MCF 10A (cell line): ENCODE measurements around the gene NXPE4. TPM values are rescaled to one million over a fixed set of nuclear protein-coding genes. Genes with fewer than 3 reads are reported as not detected.

Experiments
- BruUV-seq: library from RNA; stranded (reverse); fragments of 400-500 nt; replicated peaks from 2 replicates; lab custom pipeline; 2021; lab: Mats Ljungman, UMichigan
- CTCF ChIA-PET: fragments of 300-600 bp; sonication (Branson Sonifier 250); formaldehyde crosslinking; extraction: SDS; loops from one replicate; lab custom pipeline; 2021; ENCODE audit warnings: antibody characterized with exemption, inconsistent platforms; lab: Yijun Ruan, JAX
- POLR2A ChIA-PET: fragments of 300-600, 350-650 bp; sonication (Branson Sonifier 250); formaldehyde crosslinking; extraction: SDS; loops from one replicate; lab custom pipeline; 2020; ENCODE audit warnings: antibody characterized with exemption, inconsistent platforms; lab: Yijun Ruan, JAX
- DNase-seq: peaks from one replicate; pipeline ENCODE4 v3.0.0-alpha.2; 2018; ENCODE audit not compliant: unreplicated experiment
- H3K27ac Mint-ChIP-seq: one replicate; pipeline ENCODE4 v1.8.0; 2022; ENCODE audit warnings: mild to moderate bottlenecking, low read depth, mixed read lengths; ENCODE audit not compliant: unreplicated experiment
- H3K27me3 Mint-ChIP-seq: one replicate; pipeline ENCODE4 v1.8.0; 2022; ENCODE audit warnings: mixed read lengths; ENCODE audit not compliant: insufficient read depth, unreplicated experiment
- H3K36me3 Mint-ChIP-seq: one replicate; pipeline ENCODE4 v1.8.0; 2022; ENCODE audit warnings: mild to moderate bottlenecking, moderate library complexity, mixed read lengths; ENCODE audit not compliant: insufficient read depth, unreplicated experiment
- H3K4me1 Mint-ChIP-seq: one replicate; pipeline ENCODE4 v1.8.0; 2022; ENCODE audit warnings: mixed read lengths; ENCODE audit not compliant: insufficient read depth, unreplicated experiment
- H3K4me3 Mint-ChIP-seq: one replicate; pipeline ENCODE4 v1.8.0; 2022; ENCODE audit warnings: mild to moderate bottlenecking, moderate library complexity, mixed read lengths; ENCODE audit not compliant: unreplicated experiment
- H3K9me3 Mint-ChIP-seq: one replicate; pipeline ENCODE4 v1.8.0; 2022; ENCODE audit warnings: mixed read lengths; ENCODE audit not compliant: unreplicated experiment
- intact Hi-C: fragments of 100-400 bp; cut with micrococcal nuclease; formaldehyde crosslinking; loops from 2 replicates; pipeline ENCODE4 v1.14.1; 2022
- total RNA-seq: library from RNA; stranded (reverse); gene quantifications from 2 replicates; pipeline ENCODE4 v1.2.3, GENCODE V29; 2022
- TF ChIP-seq, protein P1 (sequence below): fragments of 200-600 bp; IDR thresholded peaks from one replicate; pipeline ENCODE4 v1.8.0; 2022; ENCODE audit warnings: antibody characterized with exemption, mild to moderate bottlenecking; ENCODE audit not compliant: unreplicated experiment

The NXPE4 gene
- total RNA-seq, 1 experiment from 2014 or later: not detected

DNA sequence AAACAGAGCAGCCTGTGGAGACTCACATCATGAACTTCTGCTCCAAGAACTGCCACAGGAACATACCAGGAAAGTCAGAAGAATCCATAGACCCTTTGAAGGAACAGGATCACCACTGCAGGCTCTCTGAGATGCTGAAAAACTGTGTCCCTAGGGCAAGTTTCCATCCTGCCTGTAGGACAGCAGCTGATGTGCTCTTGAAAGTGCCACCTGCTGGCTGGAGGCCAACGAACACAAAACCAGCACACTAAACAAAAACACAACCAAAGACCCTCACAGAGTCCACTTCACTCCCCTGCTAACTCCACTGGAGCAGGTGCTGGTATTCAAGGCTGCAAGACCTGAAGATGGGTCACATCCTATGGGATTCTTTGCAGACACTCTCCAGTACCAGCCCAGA, 23.9 kb downstream of the NXPE4 start:
- intact Hi-C loops: no loop called here
- Mint-ChIP-seq H3K36me3 (no peaks in the 10 kb centered on the region), H3K27ac (no peak overlapping the region), H3K4me1 (no peaks in the 10 kb centered on the region), H3K4me3 (no peak overlapping the region), H3K9me3 (no peaks in the 10 kb centered on the region), H3K27me3 (no peaks in the 10 kb centered on the region)
- no TSS peak for BruUV-seq
- POLR2A ChIA-PET: no interaction called here
- TF ChIP-seq, protein P1, sequence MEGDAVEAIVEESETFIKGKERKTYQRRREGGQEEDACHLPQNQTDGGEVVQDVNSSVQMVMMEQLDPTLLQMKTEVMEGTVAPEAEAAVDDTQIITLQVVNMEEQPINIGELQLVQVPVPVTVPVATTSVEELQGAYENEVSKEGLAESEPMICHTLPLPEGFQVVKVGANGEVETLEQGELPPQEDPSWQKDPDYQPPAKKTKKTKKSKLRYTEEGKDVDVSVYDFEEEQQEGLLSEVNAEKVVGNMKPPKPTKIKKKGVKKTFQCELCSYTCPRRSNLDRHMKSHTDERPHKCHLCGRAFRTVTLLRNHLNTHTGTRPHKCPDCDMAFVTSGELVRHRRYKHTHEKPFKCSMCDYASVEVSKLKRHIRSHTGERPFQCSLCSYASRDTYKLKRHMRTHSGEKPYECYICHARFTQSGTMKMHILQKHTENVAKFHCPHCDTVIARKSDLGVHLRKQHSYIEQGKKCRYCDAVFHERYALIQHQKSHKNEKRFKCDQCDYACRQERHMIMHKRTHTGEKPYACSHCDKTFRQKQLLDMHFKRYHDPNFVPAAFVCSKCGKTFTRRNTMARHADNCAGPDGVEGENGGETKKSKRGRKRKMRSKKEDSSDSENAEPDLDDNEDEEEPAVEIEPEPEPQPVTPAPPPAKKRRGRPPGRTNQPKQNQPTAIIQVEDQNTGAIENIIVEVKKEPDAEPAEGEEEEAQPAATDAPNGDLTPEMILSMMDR: no peak
- no peak for DNase-seq
- CTCF ChIA-PET: no interaction called here

DNA sequence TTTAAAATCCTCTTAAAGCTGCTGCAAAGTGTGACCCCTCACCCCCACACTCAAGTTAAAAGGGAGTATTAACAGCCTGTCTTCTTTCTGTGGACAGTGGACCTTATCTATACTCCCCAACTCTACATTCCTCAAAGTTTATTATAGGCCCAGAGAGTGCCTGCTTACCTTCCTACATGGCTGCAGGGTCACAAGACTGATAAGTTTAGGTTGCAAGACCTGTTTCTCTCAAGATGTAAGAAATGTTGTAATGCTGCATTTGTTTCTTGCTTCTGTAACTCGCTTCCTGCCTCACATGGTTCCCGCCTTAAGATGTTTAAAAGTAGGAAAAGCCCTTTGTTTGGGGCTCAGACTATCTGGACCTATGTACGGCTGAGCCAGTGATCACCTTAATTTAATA, 25.8 kb downstream of the NXPE4 start:
- Mint-ChIP-seq H3K4me3 (no peak overlapping the region), H3K36me3 (no peaks in the 10 kb centered on the region), H3K27ac (no peak overlapping the region), H3K27me3 (no peaks in the 10 kb centered on the region), H3K4me1 (no peaks in the 10 kb centered on the region), H3K9me3 (no peaks in the 10 kb centered on the region)
- BruUV-seq: no TSS peak
- DNase-seq: no peak
- POLR2A ChIA-PET: no interaction called here
- intact Hi-C loops: no loop called here
- CTCF ChIA-PET: interaction anchor here (0.7 kb wide), 1 partner anchor 15 kb away, joined by 3 read pairs; no protein-coding TSS in a partner anchor
- TF ChIP-seq, protein P1: no peak

DNA sequence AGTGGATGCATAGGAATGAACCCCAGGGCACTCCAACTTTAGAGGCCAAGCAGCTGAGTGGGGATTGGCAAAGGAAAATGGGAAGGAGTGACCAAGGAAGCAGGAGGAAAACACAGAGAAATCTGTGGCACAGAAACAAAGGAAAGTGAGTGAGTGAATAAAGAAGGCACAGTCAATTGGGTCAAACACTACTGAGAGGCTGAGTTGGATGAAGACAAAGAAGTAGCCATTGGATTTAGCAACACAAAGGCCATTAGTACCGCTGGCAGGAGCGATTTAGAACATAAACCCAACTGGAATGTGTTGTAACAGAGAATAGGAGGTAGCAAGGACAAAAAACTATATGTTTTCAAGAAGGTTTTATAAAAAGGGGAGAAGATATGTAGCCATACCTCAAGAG, 29.3 kb downstream of the NXPE4 start:
- Mint-ChIP-seq H3K27me3 (no peaks in the 10 kb centered on the region), H3K36me3 (no peaks in the 10 kb centered on the region), H3K4me1 (no peaks in the 10 kb centered on the region), H3K4me3 (no peak overlapping the region), H3K9me3 (no peaks in the 10 kb centered on the region), H3K27ac (no peak overlapping the region)
- intact Hi-C loops: no loop called here
- TF ChIP-seq, protein P1: no peak
- BruUV-seq: no TSS peak
- CTCF ChIA-PET: interaction anchor here (0.7 kb wide), 2 partner anchors 728 to 1328 kb away, joined by 3 to 4 read pairs; no protein-coding TSS in a partner anchor
- POLR2A ChIA-PET: no interaction called here
- DNase-seq: no peak

DNA sequence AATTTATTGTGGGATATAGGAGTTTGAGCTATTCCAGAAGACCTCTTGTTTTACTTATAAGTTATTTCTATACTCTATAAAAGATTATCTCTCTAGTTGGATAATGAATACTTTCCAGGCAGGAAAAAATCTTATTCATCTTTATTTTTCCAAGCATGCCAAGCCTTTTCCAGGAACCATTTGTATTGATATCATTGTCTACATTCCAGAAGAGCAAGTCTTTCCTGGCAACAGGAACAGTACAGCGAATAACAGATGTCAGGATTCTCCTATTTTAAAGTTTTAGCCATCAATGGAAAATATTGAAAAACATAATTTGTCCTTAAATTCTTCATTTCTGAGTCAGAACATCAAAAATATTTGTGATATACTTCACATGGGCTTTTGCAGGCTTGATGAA, 30.8 kb downstream of the NXPE4 start:
- no peaks in the 10 kb centered on the region for H3K4me1 Mint-ChIP-seq
- intact Hi-C loops: no loop called here
- H3K27ac Mint-ChIP-seq: no peak overlapping the region
- no peaks in the 10 kb centered on the region for H3K27me3 Mint-ChIP-seq
- CTCF ChIA-PET: no interaction called here
- H3K9me3 Mint-ChIP-seq: no peaks in the 10 kb centered on the region
- no peak for DNase-seq
- BruUV-seq: no TSS peak
- no peak overlapping the region for H3K4me3 Mint-ChIP-seq
- TF ChIP-seq, protein P1: no peak
- H3K36me3 Mint-ChIP-seq: no peaks in the 10 kb centered on the region
- POLR2A ChIA-PET: no interaction called here
